NT2/D1 (cell line): Measurements from ENCODE around the gene TMEM187.

Experiments used
- SUZ12 ChIP-seq: IDR thresholded peaks from 2 replicates; pipeline ENCODE4 v1.6.1; 2011; ENCODE audit not compliant: insufficient read length, insufficient read depth; ENCODE audit errors: extremely low read depth
- YY1 ChIP-seq: IDR thresholded peaks from 2 replicates; pipeline ENCODE4 v1.6.1; 2011; ENCODE audit not compliant: insufficient read length, insufficient read depth
- ZNF274 ChIP-seq: IDR thresholded peaks from 2 replicates; pipeline ENCODE4 v1.6.1; 2011; ENCODE audit warnings: mild to moderate bottlenecking, low read depth, low read length

DNA sequence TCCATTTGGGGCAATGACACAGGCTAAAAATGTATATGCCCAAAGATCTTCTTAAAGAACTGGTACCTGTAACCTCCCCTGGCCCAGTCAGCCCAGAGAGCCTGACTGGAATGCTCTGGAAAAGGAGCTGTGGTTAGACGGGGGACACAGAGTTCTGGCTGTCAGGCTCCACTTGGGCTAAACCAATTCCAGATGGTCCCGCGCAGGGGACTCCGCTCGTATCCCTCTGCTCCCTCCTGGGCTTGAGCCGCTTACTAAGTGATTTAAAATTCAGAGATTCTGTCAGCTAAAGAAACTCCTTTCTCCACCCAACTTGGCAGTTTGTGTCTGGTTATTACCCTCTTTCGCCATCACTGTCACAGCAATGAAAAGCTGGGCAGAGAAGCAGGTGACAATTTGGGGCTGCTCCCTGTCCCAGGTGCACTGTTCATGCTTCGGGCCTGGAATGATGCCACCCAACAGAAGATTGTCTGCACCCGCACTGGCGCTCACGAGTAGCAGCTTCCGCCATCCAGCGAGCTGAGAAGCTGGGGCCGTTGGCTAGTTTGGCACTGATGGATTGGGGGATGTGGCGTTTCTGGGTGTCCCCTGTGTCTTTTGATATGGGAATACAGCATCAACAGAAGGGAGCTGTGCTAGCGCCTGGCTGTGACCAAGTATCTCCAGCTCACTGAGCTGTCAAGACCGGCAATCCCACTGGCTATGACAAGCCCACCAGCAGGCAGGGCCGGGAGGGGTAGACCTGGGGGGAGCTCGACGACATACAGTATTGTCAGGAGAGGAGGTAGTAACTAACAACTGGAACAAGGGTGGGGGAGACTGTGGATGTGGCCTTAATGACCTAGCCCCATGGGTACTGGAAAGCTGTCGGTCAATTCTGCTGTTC is 53.8 kb downstream of the TMEM187 start:
- TF ChIP-seq ZNF274 (no peak), SUZ12 (no peak), YY1 (no peak)
